GM18499 (cell line): ENCODE results near the gene SCN2A.

Experiments
- ATAC-seq: cut with Tn5 transposase; IDR thresholded peaks from one replicate; pipeline ENCODE4 v1.9.1; 2021; ENCODE audit warnings: moderate number of reproducible peaks; ENCODE audit not compliant: insufficient read depth, unreplicated experiment

SCN2A gene

DNA sequence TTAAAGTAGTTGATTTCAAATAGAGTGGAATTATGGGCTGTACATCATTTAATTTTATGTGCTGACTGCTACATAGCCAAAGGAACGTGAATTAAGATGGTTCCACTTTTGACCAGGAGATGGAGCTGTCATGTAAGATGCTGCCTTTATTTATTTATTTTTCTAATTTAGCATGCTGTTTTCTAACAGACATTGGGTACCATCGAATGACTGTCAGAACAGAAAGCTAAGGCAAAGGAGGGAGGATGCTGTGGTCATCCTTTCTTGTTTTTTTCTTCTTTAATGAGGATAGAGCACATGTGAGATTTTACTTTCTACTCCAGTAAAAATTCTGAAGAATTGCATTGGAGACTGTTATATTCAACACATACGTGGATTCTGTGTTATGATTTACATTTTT, at the start of gene SCN2A:
Gene SCN2A (plus strand): TSS at position 185 of the 400 bp plus-strand sequence. CDS start 56,410 bp downstream, outside the sequence.
- ATAC-seq: no peak

DNA sequence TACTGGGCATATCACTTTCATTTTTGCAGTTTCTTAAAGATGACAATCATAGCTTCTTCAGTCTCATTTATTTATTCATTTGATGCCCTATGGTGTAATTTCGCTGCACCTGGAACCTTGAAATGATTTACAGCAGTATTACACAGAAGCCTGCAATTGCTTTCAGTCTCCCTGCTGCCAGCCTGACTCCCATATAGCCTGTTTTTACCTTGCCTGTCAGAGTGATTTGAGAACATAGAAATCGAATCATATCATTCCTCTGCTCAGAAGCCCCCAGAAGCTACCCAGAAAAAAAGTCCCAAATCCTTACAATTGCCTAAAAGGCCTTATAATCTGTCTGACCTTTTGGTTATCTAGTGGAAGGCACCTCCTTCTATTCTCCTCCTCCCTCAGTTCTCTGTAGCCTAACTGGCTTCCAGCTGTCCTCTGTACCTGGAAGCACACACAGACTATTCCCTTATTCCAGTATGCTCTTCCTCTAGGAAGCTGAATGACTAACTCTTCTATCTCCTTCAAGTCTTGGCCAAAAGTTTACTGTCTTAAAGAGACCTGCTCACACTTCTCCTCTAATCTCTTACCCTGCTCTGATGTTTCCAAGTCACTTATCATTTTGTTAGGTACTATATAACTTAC, 48.0 kb upstream of the SCN2A start:
- no peak for ATAC-seq

DNA sequence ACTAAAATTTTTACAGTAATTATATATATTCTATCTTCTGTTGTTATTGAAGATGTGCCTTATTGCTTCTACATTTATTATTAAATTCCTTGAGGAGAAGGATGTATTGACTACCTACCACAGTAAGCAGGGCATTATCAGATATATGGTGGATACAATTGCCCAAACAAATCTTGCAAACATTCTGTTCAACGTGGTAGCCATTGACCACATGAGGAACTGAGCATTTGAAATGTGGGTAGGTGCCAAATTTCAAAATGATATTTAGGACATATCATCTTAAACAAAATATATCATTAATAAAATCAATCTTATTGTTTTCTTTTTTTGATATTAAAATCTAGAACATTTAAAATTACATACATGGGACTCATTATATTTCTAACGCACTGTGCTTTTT, 46.5 kb upstream of the SCN2A start:
- no peak for ATAC-seq

DNA sequence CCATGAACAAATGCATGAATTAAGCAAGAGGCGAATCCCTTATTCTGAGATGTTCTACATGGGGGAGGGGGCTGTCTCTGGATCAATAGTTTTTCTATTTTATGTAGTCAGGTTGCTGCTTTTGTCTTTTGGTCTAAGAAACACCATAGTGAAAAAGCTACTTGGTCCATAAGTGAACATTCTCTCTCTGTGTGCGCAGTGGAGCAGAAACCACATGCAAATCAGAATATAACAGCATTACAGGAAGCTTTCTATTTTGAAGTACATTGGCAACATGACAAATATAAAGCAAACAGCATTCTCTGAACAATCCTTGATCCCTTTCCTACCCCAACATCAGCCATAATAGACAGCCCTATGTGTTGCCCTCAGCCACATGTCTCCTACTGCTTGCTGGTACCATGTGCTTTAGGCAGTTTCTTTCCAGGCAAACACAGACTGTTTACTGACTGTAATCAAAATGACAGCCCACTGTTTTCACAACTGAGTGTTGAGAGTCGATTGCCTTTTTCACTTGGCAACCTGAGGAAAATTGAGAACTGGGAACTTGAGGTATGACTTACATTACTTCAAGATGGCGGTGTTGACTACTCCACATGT, 45.9 kb upstream of the SCN2A start:
- ATAC-seq: peak; percentile 94

DNA sequence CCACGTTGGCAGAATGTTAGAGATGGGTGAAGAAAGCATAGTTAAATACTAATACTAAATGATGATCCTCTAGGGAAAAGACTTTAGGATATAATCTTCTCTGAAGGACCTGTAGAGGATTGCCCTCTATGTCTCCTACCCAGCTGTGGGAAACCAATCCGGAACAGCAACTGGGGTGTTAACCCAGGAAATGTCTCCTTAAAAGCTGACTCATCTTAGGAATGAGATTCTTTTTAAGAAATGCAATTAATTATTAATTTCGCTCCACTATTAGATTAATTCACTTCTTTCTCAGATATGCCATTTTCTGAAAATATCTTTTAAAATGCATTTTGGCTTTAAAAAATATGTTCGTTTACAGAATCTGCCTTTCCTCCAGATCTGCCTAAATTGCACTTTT, 42.8 kb upstream of the SCN2A start:
- ATAC-seq: no peak

DNA sequence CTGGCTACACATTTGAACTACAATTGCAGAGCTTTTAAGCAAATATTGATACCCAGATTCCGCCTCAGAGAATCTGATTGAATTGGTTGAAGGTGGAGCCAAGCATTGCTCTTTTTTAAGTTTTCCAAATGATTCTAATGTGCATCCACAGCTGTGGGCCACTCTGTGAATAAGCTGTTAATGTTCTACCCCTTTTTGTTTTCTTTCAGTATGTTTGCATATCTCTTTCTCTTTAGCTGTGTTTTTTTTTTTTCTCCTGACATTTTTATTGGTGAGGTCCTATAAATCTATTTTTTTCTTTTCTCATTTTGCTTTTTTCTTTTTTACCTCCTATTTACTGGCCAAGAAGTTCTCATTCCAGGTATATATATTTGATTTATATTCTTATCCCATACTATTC, 41.9 kb upstream of the SCN2A start:
- ATAC-seq: no peak

DNA sequence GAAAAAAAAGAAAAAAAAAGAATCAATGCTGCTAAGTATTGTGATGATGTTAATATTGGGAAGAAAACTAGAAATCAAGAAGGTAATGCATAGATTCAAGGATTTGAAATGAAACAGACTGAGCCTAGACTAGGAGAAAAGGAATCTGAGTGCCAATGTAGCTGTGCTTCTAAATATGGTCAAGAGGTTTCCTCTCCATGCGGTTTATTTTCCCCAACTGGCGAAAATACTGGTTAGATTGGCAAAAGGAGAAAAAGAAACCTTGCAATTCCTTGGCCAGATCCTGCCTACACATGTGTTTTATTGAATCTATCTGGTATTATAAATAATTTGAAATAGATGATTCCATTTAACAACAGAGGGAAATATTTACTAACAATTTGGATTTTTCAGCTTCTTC, 41.0 kb upstream of the SCN2A start:
- no peak for ATAC-seq

DNA sequence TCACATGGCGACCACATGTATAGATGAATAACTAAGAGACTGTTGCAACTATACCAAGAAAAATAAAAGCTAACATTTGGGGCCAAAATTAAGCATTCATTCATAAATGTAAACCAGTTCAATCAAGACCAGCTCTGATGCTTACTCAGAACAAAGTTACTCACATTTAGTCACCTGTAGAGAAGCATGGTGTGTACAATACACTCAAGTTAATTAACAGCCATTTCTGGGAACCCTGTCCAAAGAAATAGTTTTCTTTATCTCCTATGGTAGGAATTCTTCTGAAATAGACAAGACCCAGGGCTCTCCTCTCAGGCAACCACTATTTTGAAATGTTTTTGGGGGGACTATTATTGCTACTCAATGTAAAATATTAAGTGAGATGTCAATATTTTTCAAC, 37.0 kb upstream of the SCN2A start:
- ATAC-seq: no peak

DNA sequence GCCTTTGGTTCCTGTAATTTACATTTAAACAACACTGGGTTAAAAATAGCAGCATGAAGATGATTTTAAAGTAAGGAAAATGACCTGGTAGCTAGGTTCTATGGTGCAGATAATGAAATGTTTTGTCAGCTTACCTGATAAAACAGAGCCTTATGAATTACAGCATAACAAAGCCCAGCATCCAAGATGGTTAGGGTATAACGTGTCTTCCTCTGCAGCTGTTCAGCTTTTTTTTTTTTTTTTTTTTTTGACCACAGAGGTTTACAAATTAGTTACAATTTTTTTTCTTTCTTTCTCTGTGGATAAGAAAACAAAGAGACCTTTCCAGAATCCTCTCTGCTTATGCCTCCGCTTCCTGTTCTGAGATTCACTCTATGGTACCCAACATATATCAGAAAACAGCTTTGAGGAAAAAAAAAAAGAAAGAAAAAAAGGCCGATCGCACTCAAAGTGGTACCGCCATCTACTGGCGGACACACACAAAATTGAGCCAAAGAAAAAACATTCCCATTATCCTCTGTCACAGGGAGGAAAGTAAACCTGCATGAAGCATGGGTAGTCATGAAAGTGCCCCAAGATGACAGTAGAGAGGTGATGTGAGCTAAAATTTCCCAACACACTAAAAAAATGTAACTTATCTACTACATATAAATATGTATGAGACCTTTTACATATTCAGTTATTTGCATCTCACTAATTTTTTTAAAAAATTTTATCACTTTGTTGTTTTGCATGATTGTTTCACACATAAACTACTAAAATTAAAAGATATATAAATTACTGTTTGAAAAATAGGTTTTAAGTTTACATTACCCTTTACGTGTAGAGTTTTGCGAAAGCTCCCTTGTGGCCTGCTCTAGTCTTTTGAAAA, 35.3 kb upstream of the SCN2A start, which contains the start of gene SCN3A:
Gene SCN3A (minus strand): TSS at position 362 of the 871 bp plus-strand sequence. CDS start 27,656 bp downstream, outside the sequence.
- ATAC-seq: peak; percentile 54

DNA sequence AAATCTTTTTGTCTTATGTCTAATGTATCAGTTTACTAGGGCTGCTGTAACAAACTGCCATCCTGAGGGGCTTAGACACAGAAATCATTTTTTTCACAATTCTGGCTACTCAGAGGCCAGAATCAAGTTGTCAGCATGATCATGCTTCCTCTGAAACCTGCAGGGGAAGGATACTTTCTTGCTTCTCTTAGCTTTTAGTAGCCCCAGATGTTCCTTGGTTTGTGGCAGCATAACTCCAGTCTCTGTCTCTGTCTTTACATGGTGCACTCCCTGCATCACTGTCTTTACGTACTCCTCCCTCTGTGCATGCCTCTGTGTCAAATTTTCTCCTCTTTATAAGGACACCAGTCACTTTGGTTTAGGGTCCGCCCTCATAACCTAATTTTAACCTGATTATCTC, 33.3 kb upstream of the SCN2A start:
- ATAC-seq: no peak

DNA sequence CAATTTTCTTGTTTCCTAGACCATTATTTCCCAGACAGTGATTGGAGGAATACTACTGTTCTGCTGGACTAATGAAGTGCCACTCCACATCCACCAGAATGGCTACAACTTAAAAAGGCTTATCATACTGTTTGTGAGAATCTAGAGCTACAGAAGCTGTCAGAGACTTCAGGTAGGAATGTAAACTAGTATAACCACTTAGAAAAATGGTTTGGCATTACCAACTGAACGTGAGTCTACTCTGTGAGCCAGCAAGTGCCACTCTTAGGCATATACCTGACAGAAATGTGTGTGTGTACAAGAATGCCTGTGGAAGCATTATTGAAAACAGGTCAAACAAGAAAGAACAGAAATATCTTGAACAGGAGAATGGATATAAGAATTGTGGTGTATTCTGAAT, 31.1 kb upstream of the SCN2A start:
- ATAC-seq: no peak

DNA sequence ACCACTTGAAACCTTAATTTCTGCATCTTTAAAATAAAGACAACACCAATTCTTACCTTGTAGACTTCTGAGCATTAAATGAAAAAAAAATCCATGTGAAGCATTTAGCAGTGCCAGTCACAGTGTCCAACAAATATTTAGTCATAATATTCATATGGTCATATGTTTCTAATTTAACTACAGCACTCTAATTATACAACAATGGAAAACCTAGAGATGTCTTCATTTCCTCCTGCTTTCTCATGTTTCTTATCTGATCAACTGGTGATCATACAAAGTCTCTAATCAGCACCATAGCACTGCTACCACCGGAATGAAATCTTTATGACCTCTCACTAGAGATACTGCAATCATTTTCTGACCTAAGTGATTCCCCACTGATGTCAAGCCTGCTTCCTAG, 25.1 kb upstream of the SCN2A start:
- ATAC-seq: no peak

DNA sequence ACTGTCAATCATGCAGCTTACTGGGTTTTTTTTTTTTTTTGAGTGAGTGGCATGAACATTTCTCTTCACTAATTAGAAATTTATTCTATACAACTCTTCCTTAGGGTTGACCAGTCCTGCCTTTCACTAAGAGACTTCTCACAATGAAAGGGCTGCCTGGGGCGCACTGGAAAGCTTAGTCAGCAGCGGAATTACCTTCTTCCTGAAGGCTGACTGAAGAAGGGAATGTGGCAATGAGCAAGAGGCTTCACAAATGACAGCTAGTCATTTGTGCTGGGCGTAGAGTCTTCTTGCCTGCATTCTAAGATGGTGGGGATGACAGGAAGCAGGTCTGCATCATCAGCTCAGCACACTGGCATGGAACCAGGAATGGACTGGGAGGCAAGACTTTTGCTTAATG, 19.7 kb upstream of the SCN2A start:
- no peak for ATAC-seq

DNA sequence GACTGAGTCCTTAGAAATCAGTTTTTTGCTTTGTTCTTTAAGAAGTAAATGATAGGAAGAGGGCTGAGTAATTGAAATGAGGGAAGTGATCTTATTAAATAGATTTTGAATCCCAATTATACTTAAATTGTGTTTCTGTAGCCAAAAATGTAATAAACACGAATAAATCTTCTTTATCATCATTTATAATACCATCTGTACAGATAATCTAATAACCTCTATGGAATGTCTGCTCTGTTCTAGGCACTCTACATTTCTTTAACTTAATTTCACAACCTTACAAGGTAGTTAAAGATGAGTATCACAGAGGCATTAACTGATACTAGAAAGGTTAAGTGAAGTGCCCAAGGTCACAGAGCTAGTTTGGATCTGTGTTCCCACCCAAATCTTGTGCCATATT, 14.3 kb upstream of the SCN2A start:
- ATAC-seq: no peak

DNA sequence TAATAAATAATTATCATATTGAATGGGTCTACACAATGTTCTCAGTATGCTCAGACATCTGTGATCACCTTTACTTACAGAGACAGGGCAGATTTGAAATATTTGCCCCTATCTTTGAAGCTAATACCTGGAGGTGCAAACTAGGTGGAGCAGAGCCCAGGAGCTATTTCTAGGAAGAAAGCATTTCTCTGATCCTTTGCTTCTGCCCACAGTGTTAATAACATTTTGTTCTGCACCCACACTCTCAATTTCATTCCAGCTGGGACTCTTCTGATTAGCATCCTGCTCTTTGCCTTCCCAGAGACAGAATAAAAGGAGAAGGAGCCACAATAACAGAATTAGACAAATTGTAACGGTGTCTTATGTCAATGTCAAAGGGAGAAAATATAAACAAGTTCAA, 11.6 kb upstream of the SCN2A start:
- ATAC-seq: no peak

DNA sequence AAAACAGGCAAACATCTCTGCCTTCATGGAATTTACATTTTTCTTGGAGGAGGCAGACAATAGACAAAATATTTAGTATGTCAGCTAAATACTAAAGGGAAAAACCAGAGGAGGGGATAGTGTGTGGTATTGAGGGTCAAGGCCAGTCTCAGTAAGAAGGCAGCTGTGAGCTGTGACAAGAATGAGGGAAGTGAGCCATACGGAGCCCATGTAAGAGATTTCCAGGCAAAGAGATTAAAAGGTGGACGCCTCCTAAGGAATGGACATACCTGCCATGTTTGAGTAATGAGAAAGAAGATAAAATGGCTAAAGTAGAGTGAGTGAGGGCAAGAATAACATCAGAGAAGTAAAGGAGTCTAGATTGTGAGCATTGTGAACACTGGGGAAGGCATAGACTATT, 2.2 kb upstream of the SCN2A start:
- ATAC-seq: no peak

DNA sequence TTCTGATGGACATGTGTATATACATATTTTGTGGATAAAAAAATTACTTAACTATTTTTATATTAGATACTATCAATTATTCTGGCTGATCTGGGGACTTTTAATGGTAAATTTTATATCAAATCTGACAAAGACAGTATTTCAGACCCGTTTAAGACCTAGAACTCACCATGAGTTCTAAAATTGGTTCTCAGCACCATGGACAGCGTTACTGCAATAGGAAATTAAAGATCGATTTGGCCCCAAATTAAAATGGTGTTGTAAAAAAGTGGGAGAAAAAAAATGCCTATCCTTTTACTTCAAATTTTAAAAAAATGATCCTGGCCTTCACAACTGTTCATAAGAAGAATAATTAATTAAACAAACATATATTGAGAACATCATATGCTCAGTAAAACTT, 919 bp upstream of the SCN2A start:
- ATAC-seq: no peak

DNA sequence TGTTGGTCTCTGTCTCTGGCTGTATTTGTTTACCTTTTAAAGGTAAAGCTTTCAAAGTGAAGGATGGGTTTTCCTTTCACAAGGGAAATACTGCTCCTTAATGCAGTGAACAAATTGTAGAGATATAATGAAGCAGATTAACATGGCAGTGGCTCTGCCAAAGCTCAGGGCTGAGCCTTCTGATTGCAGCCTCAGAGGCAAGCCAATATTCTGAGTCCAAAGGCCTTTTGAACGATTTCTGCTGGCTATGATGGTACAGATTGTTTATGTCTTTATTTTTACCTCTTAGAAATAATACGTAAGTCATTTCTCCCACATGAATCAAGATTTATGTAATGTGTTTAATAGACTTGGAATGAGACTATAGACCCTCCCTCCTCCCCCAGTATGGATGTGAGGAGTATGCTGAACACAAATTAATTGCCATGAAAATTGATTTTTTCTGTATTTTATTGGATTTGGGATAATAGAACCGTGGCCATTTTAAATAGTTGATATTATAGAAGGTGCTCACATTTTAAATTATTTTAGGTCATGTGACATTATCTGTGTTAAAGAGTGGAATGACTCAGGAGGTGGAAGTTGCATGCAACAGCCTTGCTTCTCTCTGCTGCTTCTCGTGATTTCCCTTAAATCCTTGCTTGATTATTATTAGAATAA, 772 bp downstream of the SCN2A start:
- ATAC-seq: no peak

DNA sequence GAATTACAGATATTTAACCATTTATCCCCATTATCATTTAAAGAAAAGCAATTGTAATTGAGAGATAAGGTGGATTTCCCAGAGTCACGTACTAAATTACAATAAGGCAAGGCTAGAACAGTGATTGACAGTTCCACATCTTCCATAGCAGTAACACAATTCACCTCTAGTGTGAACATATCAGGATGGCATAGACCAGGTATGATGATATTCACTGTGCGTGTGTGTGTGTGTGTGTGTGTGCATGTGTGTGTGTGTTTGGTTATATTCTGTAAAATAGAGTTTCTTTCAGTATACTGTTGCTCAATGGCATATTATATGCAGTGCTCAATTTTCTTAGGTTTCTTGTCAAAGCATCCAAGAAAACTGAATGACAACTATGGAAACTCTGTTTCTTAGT, 1.7 kb downstream of the SCN2A start:
- ATAC-seq: no peak

DNA sequence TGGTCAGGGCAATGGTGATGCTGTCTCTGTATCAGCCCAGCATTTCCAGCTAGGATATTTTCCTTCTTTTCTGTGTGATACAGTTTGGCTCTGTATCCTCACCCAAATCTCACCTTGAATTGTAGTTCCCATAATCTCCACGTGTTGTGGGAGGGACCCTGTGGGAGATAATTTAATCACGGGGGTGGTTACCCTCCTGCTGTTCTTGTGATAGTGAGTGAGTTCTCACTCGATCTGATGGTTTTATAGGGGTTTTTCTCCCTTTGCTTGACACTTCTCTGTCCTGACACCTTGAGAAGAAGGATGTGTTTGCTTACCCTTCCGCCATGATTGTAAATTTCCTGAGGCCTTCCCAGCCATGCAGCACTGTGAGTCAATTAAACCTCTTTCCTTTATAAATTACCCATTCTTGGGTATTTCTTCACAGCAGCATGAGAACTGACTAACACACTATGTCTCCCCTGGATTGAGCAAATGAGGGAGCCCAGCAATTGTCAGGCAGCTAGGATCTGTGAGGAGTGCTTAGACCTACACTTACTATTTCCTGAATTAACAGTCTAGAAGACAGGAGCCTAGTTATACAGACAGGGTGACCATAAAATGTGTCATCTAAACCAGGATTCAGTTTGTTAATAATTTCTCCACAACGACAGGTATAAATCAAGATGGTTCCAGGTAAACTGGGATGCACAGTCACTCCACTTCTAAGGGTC, 6.0 kb downstream of the SCN2A start:
- no peak for ATAC-seq
